Neural cell (in vitro differentiated cells): ENCODE measurements around the gene STAC3.

ENCODE experiments used
- CTCF ChIP-seq: fragments of 450-650 bp; IDR thresholded peaks from 2 replicates; pipeline ENCODE4 v1.5.1; 2014; ENCODE audit warnings: antibody characterized with exemption, mild to moderate bottlenecking, moderate library complexity; ENCODE audit not compliant: poor library complexity, severe bottlenecking
- EP300 ChIP-seq: fragments of 450-650 bp; conservative IDR thresholded peaks from 2 replicates; pipeline ENCODE4 v1.6.1; 2014; ENCODE audit warnings: antibody characterized with exemption, mild to moderate bottlenecking, moderate library complexity; ENCODE audit not compliant: poor library complexity, severe bottlenecking
- EZH2 ChIP-seq: fragments of 200-600, 300-800 bp; shearing (Covaris generic), sonication (generic); IDR thresholded peaks from 2 replicates; pipeline ENCODE4 v1.6.1; 2014; ENCODE audit warnings: antibody characterized with exemption, low read length, borderline replicate concordance, mild to moderate bottlenecking; ENCODE audit not compliant: insufficient read depth, poor library complexity, severe bottlenecking
- MXI1 ChIP-seq: fragments of 450-650 bp; conservative IDR thresholded peaks from 2 replicates; pipeline ENCODE4 v1.6.1; 2014; ENCODE audit warnings: antibody characterized with exemption, mild to moderate bottlenecking; ENCODE audit not compliant: poor library complexity, severe bottlenecking
- POLR2AphosphoS5 ChIP-seq: IDR thresholded peaks from 2 replicates; pipeline ENCODE4 v1.6.1; 2012
- RAD21 ChIP-seq: fragments of 450-650 bp; conservative IDR thresholded peaks from 2 replicates; pipeline ENCODE4 v1.6.1; 2014; ENCODE audit warnings: antibody characterized with exemption, mild to moderate bottlenecking, moderate library complexity
- TAF1 ChIP-seq: IDR thresholded peaks from 2 replicates; pipeline ENCODE4 v1.6.1; 2012; ENCODE audit warnings: low read depth

GRCh38 chr12:57229634-57230380 is 21.2 kb downstream of the STAC3 start, which contains the start of gene SHMT2:
- TF ChIP-seq EP300 (no peak), CTCF (no peak), TAF1 (no peak), EZH2 (no peak), POLR2AphosphoS5 (peak; percentile 39), RAD21 (no peak), MXI1 (peak; percentile 93)
